GM12891 (cell line): ENCODE data around the gene LYVE1.

Source experiments
- POLR2A ChIP-seq: IDR thresholded peaks from 2 replicates; pipeline ENCODE4 v1.6.1; 2011; ENCODE audit warnings: low read depth, low read length, control low read depth
- POLR2AphosphoS5 ChIP-seq: IDR thresholded peaks from 2 replicates; pipeline ENCODE4 v1.6.1; 2011; ENCODE audit warnings: low read depth, low read length, control low read depth
- POU2F2 ChIP-seq: IDR thresholded peaks from 2 replicates; pipeline ENCODE4 v1.6.1; 2011; ENCODE audit warnings: low read depth, mild to moderate bottlenecking, control low read depth, low read length, moderate library complexity
- SPI1 ChIP-seq: IDR thresholded peaks from 2 replicates; pipeline ENCODE4 v1.6.1; 2011; ENCODE audit warnings: low read depth, low read length, control low read depth
- TAF1 ChIP-seq: IDR thresholded peaks from 2 replicates; pipeline ENCODE4 v1.6.1; 2011; ENCODE audit warnings: low read depth, low read length, control low read depth

DNA sequence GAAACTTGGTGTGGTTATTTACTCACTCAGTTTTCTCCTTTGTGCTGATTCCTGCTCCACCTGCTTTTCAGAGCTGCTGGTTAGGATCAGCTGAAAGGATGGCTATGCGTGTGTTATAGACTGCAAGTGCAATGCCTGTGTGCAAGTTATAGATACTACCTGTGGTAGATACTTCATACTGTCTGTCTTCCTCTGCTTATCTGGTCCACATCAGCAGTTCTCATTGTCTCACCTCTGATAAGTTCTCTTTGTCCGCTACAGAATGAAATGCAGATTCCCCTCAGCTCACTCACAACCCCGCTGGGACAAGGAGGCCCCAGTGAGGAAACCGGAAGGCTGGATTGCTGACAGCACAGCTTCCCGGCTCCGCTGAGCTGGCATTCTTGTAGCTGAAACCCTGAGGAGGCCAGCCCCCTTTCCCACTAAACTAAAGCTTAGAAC is 37.5 kb upstream of the LYVE1 start:
- no peak for TF ChIP-seq POLR2A
- no peak for TF ChIP-seq POLR2AphosphoS5
- TF ChIP-seq SPI1 = no peak
- TF ChIP-seq TAF1 = no peak
- no peak for TF ChIP-seq POU2F2
